H9 (cell line): ENCODE measurements around the gene ARPP21. TPM values are rescaled to one million over a fixed set of nuclear protein-coding genes. Genes with fewer than 3 reads are reported as not detected.

Source experiments
- DNase-seq: peaks from one replicate; pipeline ENCODE4 v3.0.0-alpha.2; 2017
- H2AFZ ChIP-seq: one replicate; pipeline ENCODE4 v1.6.1; 2013; ENCODE audit warnings: mild to moderate bottlenecking, low read length, control low read depth, moderate library complexity
- H2AK5ac ChIP-seq: 2 replicates; pipeline ENCODE4 v1.6.1; 2013; ENCODE audit warnings: low read length, control low read depth, mixed read lengths; ENCODE audit not compliant: insufficient read length
- H2BK120ac ChIP-seq: one replicate; pipeline ENCODE4 v1.6.1; 2013; ENCODE audit warnings: low read depth, mild to moderate bottlenecking, low read length, control low read depth, inconsistent platforms; ENCODE audit not compliant: poor library complexity, severe bottlenecking
- H2BK12ac ChIP-seq: 2 replicates; pipeline ENCODE4 v1.6.1; 2013; ENCODE audit warnings: low read length, control low read depth, mixed read lengths, low read depth; ENCODE audit not compliant: insufficient read length
- H2BK15ac ChIP-seq: 2 replicates; pipeline ENCODE4 v1.6.1; 2013; ENCODE audit warnings: low read depth, low read length, control low read depth
- H2BK20ac ChIP-seq: one replicate; pipeline ENCODE4 v1.6.1; 2013; ENCODE audit warnings: low read depth, mild to moderate bottlenecking, low read length, control low read depth, inconsistent platforms; ENCODE audit not compliant: poor library complexity, severe bottlenecking
- H2BK5ac ChIP-seq: 2 replicates; pipeline ENCODE4 v1.6.1; 2013; ENCODE audit warnings: low read length, control low read depth, mixed read lengths; ENCODE audit not compliant: insufficient read length
- H3K14ac ChIP-seq: 2 replicates; pipeline ENCODE4 v1.6.1; 2013; ENCODE audit warnings: low read length, control low read depth; ENCODE audit not compliant: insufficient read depth
- H3K18ac ChIP-seq: 2 replicates; pipeline ENCODE4 v1.6.1; 2013; ENCODE audit warnings: low read depth, mild to moderate bottlenecking, mixed read lengths, low read length, control low read depth; ENCODE audit not compliant: insufficient read length
- H3K23ac ChIP-seq: 2 replicates; pipeline ENCODE4 v1.6.1; 2013; ENCODE audit warnings: low read length, control low read depth, mixed read lengths, low read depth; ENCODE audit not compliant: insufficient read length
- H3K23me2 ChIP-seq: 2 replicates; pipeline ENCODE4 v1.6.1; 2013; ENCODE audit warnings: low read depth, mild to moderate bottlenecking, mixed read lengths, low read length, control low read depth; ENCODE audit not compliant: insufficient read length, poor library complexity, severe bottlenecking
- H3K27ac ChIP-seq: 2 replicates; pipeline ENCODE4 v1.5.1; 2013; ENCODE audit warnings: low read length, control low read depth, mixed read lengths, low read depth; ENCODE audit not compliant: insufficient read length
- H3K27me3 ChIP-seq: 2 replicates; pipeline ENCODE4 v1.6.1; 2013; ENCODE audit warnings: low read length, control low read depth, inconsistent platforms; ENCODE audit not compliant: insufficient read depth
- H3K4ac ChIP-seq: 2 replicates; pipeline ENCODE4 v1.6.1; 2013; ENCODE audit warnings: low read depth, mild to moderate bottlenecking, control low read depth, inconsistent platforms, low read length, moderate library complexity
- H3K4me1 ChIP-seq: 2 replicates; pipeline ENCODE4 v1.6.1; 2013; ENCODE audit warnings: low read length, control low read depth, inconsistent platforms; ENCODE audit not compliant: insufficient read depth
- H3K4me2 ChIP-seq: 2 replicates; pipeline ENCODE4 v1.6.1; 2013; ENCODE audit warnings: low read length, control low read depth, mixed read lengths; ENCODE audit not compliant: insufficient read length, insufficient read depth
- H3K56ac ChIP-seq: 2 replicates; pipeline ENCODE4 v1.6.1; 2013; ENCODE audit warnings: low read depth, mild to moderate bottlenecking, mixed read lengths, low read length, control low read depth; ENCODE audit not compliant: insufficient read length
- H3K79me1 ChIP-seq: 2 replicates; pipeline ENCODE4 v1.6.1; 2013; ENCODE audit warnings: low read depth, mild to moderate bottlenecking, moderate library complexity, low read length, control low read depth, inconsistent platforms; ENCODE audit not compliant: insufficient read depth, poor library complexity, severe bottlenecking
- H3K79me2 ChIP-seq: 2 replicates; pipeline ENCODE4 v1.6.1; 2013; ENCODE audit warnings: low read length, control low read depth, inconsistent platforms; ENCODE audit not compliant: insufficient read depth
- H3K9ac ChIP-seq: 2 replicates; pipeline ENCODE4 v1.6.1; 2013; ENCODE audit warnings: low read length, control low read depth, mixed read lengths; ENCODE audit not compliant: insufficient read length; ENCODE audit errors: extremely low read depth
- H3K9me3 ChIP-seq: one replicate; pipeline ENCODE4 v1.6.1; 2013; ENCODE audit warnings: low read depth, low read length, inconsistent platforms; ENCODE audit not compliant: control insufficient read depth
- H3T11ph ChIP-seq: one replicate; pipeline ENCODE4 v1.6.1; 2013; ENCODE audit warnings: mild to moderate bottlenecking, low read length, control low read depth, inconsistent platforms
- H4K20me1 ChIP-seq: one replicate; pipeline ENCODE4 v1.6.1; 2013; ENCODE audit not compliant: control insufficient read depth, insufficient read length, insufficient read depth
- H4K5ac ChIP-seq: 2 replicates; pipeline ENCODE4 v1.6.1; 2013; ENCODE audit warnings: low read depth, mild to moderate bottlenecking, mixed read lengths, low read length, control low read depth; ENCODE audit not compliant: insufficient read length
- H4K8ac ChIP-seq: replicated peaks from 2 replicates; pipeline ENCODE4 v1.6.1; 2013; ENCODE audit warnings: low read length, control low read depth, mixed read lengths, low read depth; ENCODE audit not compliant: insufficient read length
- H4K91ac ChIP-seq: 2 replicates; pipeline ENCODE4 v1.6.1; 2013; ENCODE audit warnings: low read depth, mild to moderate bottlenecking, moderate library complexity, mixed read lengths, low read length, control low read depth; ENCODE audit not compliant: insufficient read length
- H3K27ac Mint-ChIP-seq, 3 experiments: 2 replicates in 2 of 3; 3 replicates in 1 of 3; pipeline ENCODE4 v1.8.0; 2020 to 2021; ENCODE audit warnings: mixed read lengths in 3 of 3, mild to moderate bottlenecking in 1 of 3, moderate library complexity in 1 of 3
- H3K27me3 Mint-ChIP-seq: 2 replicates; pipeline ENCODE4 v1.8.0; 2021; ENCODE audit warnings: low read depth, mild to moderate bottlenecking, moderate library complexity, mixed read lengths
- H3K36me3 Mint-ChIP-seq, 3 experiments: 2 replicates in 2 of 3; 3 replicates in 1 of 3; pipeline ENCODE4 v1.8.0; 2020 to 2021; ENCODE audit warnings: low read depth in 3 of 3, mixed read lengths in 3 of 3; ENCODE audit not compliant: insufficient read depth in 1 of 3
- H3K4me1 Mint-ChIP-seq, 2 experiments: 2 replicates each; pipeline ENCODE4 v1.8.0; 2020; ENCODE audit warnings: mixed read lengths in 2 of 2
- H3K4me3 Mint-ChIP-seq, 2 experiments: 2 replicates in 1 of 2; 3 replicates in 1 of 2; pipeline ENCODE4 v1.8.0; 2020 to 2021; ENCODE audit warnings: mild to moderate bottlenecking in 2 of 2, mixed read lengths in 2 of 2, moderate library complexity in 1 of 2
- H3K9me3 Mint-ChIP-seq, 2 experiments: 2 replicates in 1 of 2; 3 replicates in 1 of 2; pipeline ENCODE4 v1.8.0; 2020; ENCODE audit warnings: mild to moderate bottlenecking in 2 of 2, mixed read lengths in 2 of 2, moderate library complexity in 1 of 2
- WGBS: extraction: QIAGEN DNeasy Blood & Tissue Kit; methylation state at CpG from one replicate; pipeline ENCODE4 v1.1.7; 2013; ENCODE audit warnings: missing lambda C conversion rate, low lambda C conversion rate, mixed read lengths; ENCODE audit not compliant: insufficient read length; ENCODE audit errors: extremely low coverage; 5-methylcytosine and 5-hydroxymethylcytosine counted together
- total RNA-seq: library from RNA; stranded (reverse); gene quantifications from 2 replicates; pipeline ENCODE4 v1.2.1, GENCODE V29; 2021
- TF ChIP-seq, protein P1 (sequence below): fragments of 200-600 bp; sonication (generic); conservative IDR thresholded peaks from 3 replicates; pipeline ENCODE4 v1.8.0; 2021; ENCODE audit warnings: antibody characterized with exemption, mild to moderate bottlenecking

ARPP21 gene
- total RNA-seq, 1 experiment from 2014 or later = not detected

DNA sequence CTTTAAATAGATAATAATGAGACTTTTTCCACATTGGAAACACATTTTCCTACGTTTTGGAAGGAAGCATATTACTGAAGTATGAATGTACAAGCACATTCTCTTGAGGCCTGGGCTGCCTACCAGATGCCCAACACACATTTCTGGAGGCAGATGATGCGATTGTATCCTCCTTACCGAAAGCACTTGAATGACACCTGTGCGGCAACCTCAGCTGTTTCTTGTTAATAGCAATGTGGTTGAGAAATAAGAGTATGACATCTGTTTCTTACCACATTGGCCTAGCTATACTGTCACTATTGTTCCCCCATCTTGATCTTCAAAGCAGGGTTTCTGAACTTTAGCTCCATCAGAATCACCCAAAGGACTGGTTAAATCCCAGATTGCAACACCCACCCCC lies 84.8 kb downstream of the ARPP21 start:
- Histone ChIP-seq H3K18ac (no peak overlapping the region), H3K23me2 (no peaks in the 10 kb centered on the region), H4K8ac (no peak overlapping the region), H3K4me1 (no peaks in the 10 kb centered on the region; the same call in 1 of the 2 replicates), H3K4me2 (no peak overlapping the region), H3K14ac (no peak overlapping the region), H4K20me1 (no peaks in the 10 kb centered on the region), H3K27ac (no peak overlapping the region), H3T11ph (no peak overlapping the region), H4K5ac (no peak overlapping the region), H3K9me3 (no peaks in the 10 kb centered on the region), H3K23ac (no peak overlapping the region), H3K4ac (no peak overlapping the region), H2BK15ac (no peak overlapping the region), H3K27me3 (peaks cover 25% of the 10 kb centered on the region; the same call in 1 of the 2 replicates), H2AFZ (no peak overlapping the region), H3K9ac (no peak overlapping the region), H3K56ac (no peak overlapping the region), H2BK120ac (no peak overlapping the region), H2BK5ac (no peak overlapping the region), H2BK12ac (no peak overlapping the region), H3K79me1 (no peaks in the 10 kb centered on the region), H4K91ac (no peak overlapping the region), H2AK5ac (no peak overlapping the region), H3K79me2 (no peaks in the 10 kb centered on the region), H2BK20ac (no peak overlapping the region)
- peaks cover 3 to 4% of the 10 kb centered on the region in 2 experiments; a peak in 2 of 4 replicates for H3K4me1 Mint-ChIP-seq
- DNase-seq = no peak
- TF ChIP-seq, protein P1, sequence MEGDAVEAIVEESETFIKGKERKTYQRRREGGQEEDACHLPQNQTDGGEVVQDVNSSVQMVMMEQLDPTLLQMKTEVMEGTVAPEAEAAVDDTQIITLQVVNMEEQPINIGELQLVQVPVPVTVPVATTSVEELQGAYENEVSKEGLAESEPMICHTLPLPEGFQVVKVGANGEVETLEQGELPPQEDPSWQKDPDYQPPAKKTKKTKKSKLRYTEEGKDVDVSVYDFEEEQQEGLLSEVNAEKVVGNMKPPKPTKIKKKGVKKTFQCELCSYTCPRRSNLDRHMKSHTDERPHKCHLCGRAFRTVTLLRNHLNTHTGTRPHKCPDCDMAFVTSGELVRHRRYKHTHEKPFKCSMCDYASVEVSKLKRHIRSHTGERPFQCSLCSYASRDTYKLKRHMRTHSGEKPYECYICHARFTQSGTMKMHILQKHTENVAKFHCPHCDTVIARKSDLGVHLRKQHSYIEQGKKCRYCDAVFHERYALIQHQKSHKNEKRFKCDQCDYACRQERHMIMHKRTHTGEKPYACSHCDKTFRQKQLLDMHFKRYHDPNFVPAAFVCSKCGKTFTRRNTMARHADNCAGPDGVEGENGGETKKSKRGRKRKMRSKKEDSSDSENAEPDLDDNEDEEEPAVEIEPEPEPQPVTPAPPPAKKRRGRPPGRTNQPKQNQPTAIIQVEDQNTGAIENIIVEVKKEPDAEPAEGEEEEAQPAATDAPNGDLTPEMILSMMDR = no peak
- H3K27ac Mint-ChIP-seq = no peak overlapping the region
- H3K36me3 Mint-ChIP-seq = no peaks in the 10 kb centered on the region
- no peak overlapping the region for H3K4me3 Mint-ChIP-seq
- whole genome bisulfite sequencing = no CpG with 5 or more reads among the region's 4 CpGs
- H3K9me3 Mint-ChIP-seq = no peaks in the 10 kb centered on the region
- H3K27me3 Mint-ChIP-seq = peaks cover 97% of the 10 kb centered on the region
